Measurements from ENCODE around the gene KLHL20.
"Not testable (repeated sequence)": the region's sequence is repeated elsewhere in the genome, so short reads cannot be mapped to it uniquely, and the experiment has no call there.

The KLHL20 gene

GRCh38 chr1:173688300-173688699 lies 26.5 kb upstream of the KLHL20 start:
- TF ChIP-seq SUZ12 (IDR thresholded peaks at IDR 0.05; ENCODE audit: extremely low read depth, insufficient read depth, insufficient read length) (no peak), ZNF274 (IDR thresholded peaks at IDR 0.05; ENCODE audit: low read depth, low read length) (no peak), YY1 (IDR thresholded peaks at IDR 0.05; ENCODE audit: insufficient read depth, insufficient read length) (no peak)
- Histone ChIP-seq H3K36me3 (ENCODE audit: insufficient read depth, insufficient read length, low read length) (no peaks in the 10 kb centered on the region), H3K27me3 (ENCODE audit: insufficient read depth, insufficient read length) (no peaks in the 10 kb centered on the region), H3K9me3 (ENCODE audit: insufficient read depth, low read length) (peaks cover 10% of the 10 kb centered on the region; the same call in 1 of the 2 replicates), H3K9ac (ENCODE audit: insufficient read length, low read depth) (no peak overlapping the region), H3K4me3 (ENCODE audit: insufficient read length, low read depth) (no peak overlapping the region), H3K4me1 (ENCODE audit: insufficient read depth, insufficient read length) (no peaks in the 10 kb centered on the region)
- DNase-seq (ENCODE audit: low read depth, low spot score) = no peak

GRCh38 chr1:173693238-173693637 lies 21.5 kb upstream of the KLHL20 start:
- TF ChIP-seq YY1 (IDR thresholded peaks at IDR 0.05; ENCODE audit: insufficient read depth, insufficient read length) = no peak
- TF ChIP-seq ZNF274 (IDR thresholded peaks at IDR 0.05; ENCODE audit: low read depth, low read length) = no peak
- TF ChIP-seq SUZ12 (IDR thresholded peaks at IDR 0.05; ENCODE audit: extremely low read depth, insufficient read depth, insufficient read length) = no peak
- no peaks in the 10 kb centered on the region for H3K27me3 ChIP-seq (ENCODE audit: insufficient read depth, insufficient read length)
- H3K4me3 ChIP-seq (ENCODE audit: insufficient read length, low read depth) = no peak overlapping the region
- no peak overlapping the region for H3K9ac ChIP-seq (ENCODE audit: insufficient read length, low read depth)
- H3K4me1 ChIP-seq (ENCODE audit: insufficient read depth, insufficient read length) = no peaks in the 10 kb centered on the region
- no peak for DNase-seq (ENCODE audit: low read depth, low spot score)
- H3K36me3 ChIP-seq (ENCODE audit: insufficient read depth, insufficient read length, low read length) = no peaks in the 10 kb centered on the region
- peaks cover 10% of the 10 kb centered on the region; the same call in 1 of the 2 replicates for H3K9me3 ChIP-seq (ENCODE audit: insufficient read depth, low read length)

- H3K9ac ChIP-seq (ENCODE audit: insufficient read length, low read depth); H3K4me1 ChIP-seq (ENCODE audit: insufficient read depth, insufficient read length); H3K36me3 ChIP-seq (ENCODE audit: insufficient read depth, insufficient read length, low read length); H3K9me3 ChIP-seq (ENCODE audit: insufficient read depth, low read length); H3K4me3 ChIP-seq (ENCODE audit: insufficient read length, low read depth); DNase-seq (ENCODE audit: low read depth, low spot score); H3K27me3 ChIP-seq (ENCODE audit: insufficient read depth, insufficient read length): not testable (repeated sequence)
Measured at GRCh38 chr1:173701299-173701698, 13.5 kb upstream of the KLHL20 start.

GRCh38 chr1:173702736-173703135 lies 12.0 kb upstream of the KLHL20 start:
- Histone ChIP-seq H3K9ac (ENCODE audit: insufficient read length, low read depth) (no peak overlapping the region), H3K27me3 (ENCODE audit: insufficient read depth, insufficient read length) (no peaks in the 10 kb centered on the region), H3K4me3 (ENCODE audit: insufficient read length, low read depth) (no peak overlapping the region), H3K36me3 (ENCODE audit: insufficient read depth, insufficient read length, low read length) (no peaks in the 10 kb centered on the region), H3K4me1 (ENCODE audit: insufficient read depth, insufficient read length) (no peaks in the 10 kb centered on the region), H3K9me3 (ENCODE audit: insufficient read depth, low read length) (no peaks in the 10 kb centered on the region)
- TF ChIP-seq ZNF274 (IDR thresholded peaks at IDR 0.05; ENCODE audit: low read depth, low read length) (no peak), SUZ12 (IDR thresholded peaks at IDR 0.05; ENCODE audit: extremely low read depth, insufficient read depth, insufficient read length) (no peak), YY1 (IDR thresholded peaks at IDR 0.05; ENCODE audit: insufficient read depth, insufficient read length) (no peak)
- no peak for DNase-seq (ENCODE audit: low read depth, low spot score)

- no peaks in the 10 kb centered on the region for H3K4me1 ChIP-seq (ENCODE audit: insufficient read depth, insufficient read length)
- H3K27me3 ChIP-seq (ENCODE audit: insufficient read depth, insufficient read length) = no peaks in the 10 kb centered on the region
- H3K36me3 ChIP-seq (ENCODE audit: insufficient read depth, insufficient read length, low read length) = no peaks in the 10 kb centered on the region
- no peaks in the 10 kb centered on the region for H3K9me3 ChIP-seq (ENCODE audit: insufficient read depth, low read length)
- H3K9ac ChIP-seq (ENCODE audit: insufficient read length, low read depth) = no peak overlapping the region
- H3K4me3 ChIP-seq (ENCODE audit: insufficient read length, low read depth) = no peak overlapping the region
- DNase-seq (ENCODE audit: low read depth, low spot score) = no peak
- no peak for TF ChIP-seq YY1 (IDR thresholded peaks at IDR 0.05; ENCODE audit: insufficient read depth, insufficient read length)
Measured at GRCh38 chr1:173705117-173705516, 9.7 kb upstream of the KLHL20 start.

- Histone ChIP-seq H3K27me3 (ENCODE audit: insufficient read depth, insufficient read length) (no peaks in the 10 kb centered on the region), H3K4me3 (ENCODE audit: insufficient read length, low read depth) (no peak overlapping the region)
- TF ChIP-seq SUZ12 (IDR thresholded peaks at IDR 0.05; ENCODE audit: extremely low read depth, insufficient read depth, insufficient read length) (no peak), ZNF274 (IDR thresholded peaks at IDR 0.05; ENCODE audit: low read depth, low read length) (no peak), YY1 (IDR thresholded peaks at IDR 0.05; ENCODE audit: insufficient read depth, insufficient read length) (no peak)
Measured at GRCh38 chr1:173708787-173709186, 6.0 kb upstream of the KLHL20 start.

GRCh38 chr1:173714441-173714758 lies 381 bp upstream of the KLHL20 start:
- DNase-seq (ENCODE audit: low read depth, low spot score) = no peak
- H3K4me3 ChIP-seq (ENCODE audit: insufficient read length, low read depth) = peak overlapping the region; percentile 19
- H3K4me1 ChIP-seq (ENCODE audit: insufficient read depth, insufficient read length) = no peaks in the 10 kb centered on the region
- peaks cover 18% of the 10 kb centered on the region for H3K36me3 ChIP-seq (ENCODE audit: insufficient read depth, insufficient read length, low read length)
- H3K27me3 ChIP-seq (ENCODE audit: insufficient read depth, insufficient read length) = no peaks in the 10 kb centered on the region
- peak overlapping the region; percentile 5 for H3K9ac ChIP-seq (ENCODE audit: insufficient read length, low read depth)
- TF ChIP-seq SUZ12 (IDR thresholded peaks at IDR 0.05; ENCODE audit: extremely low read depth, insufficient read depth, insufficient read length) (no peak), YY1 (IDR thresholded peaks at IDR 0.05; ENCODE audit: insufficient read depth, insufficient read length) (no peak), ZNF274 (IDR thresholded peaks at IDR 0.05; ENCODE audit: low read depth, low read length) (no peak)
- no peaks in the 10 kb centered on the region for H3K9me3 ChIP-seq (ENCODE audit: insufficient read depth, low read length)

More at GRCh38 chr1:173708787-173709186, 6.0 kb upstream of the KLHL20 start:
- Histone ChIP-seq H3K9ac (ENCODE audit: insufficient read length, low read depth) (no peak overlapping the region), H3K36me3 (ENCODE audit: insufficient read depth, insufficient read length, low read length) (no peaks in the 10 kb centered on the region), H3K4me1 (ENCODE audit: insufficient read depth, insufficient read length) (no peaks in the 10 kb centered on the region), H3K9me3 (ENCODE audit: insufficient read depth, low read length) (no peaks in the 10 kb centered on the region)
- DNase-seq (ENCODE audit: low read depth, low spot score) = no peak

GRCh38 chr1:173715538-173715844 lies 710 bp downstream of the KLHL20 start:
- Histone ChIP-seq H3K9ac (ENCODE audit: insufficient read length, low read depth) (peak overlapping the region; percentile 78), H3K36me3 (ENCODE audit: insufficient read depth, insufficient read length, low read length) (peaks cover 21% of the 10 kb centered on the region), H3K4me3 (ENCODE audit: insufficient read length, low read depth) (peak overlapping the region; percentile 88), H3K4me1 (ENCODE audit: insufficient read depth, insufficient read length) (no peaks in the 10 kb centered on the region), H3K27me3 (ENCODE audit: insufficient read depth, insufficient read length) (no peaks in the 10 kb centered on the region), H3K9me3 (ENCODE audit: insufficient read depth, low read length) (no peaks in the 10 kb centered on the region)
- DNase-seq (ENCODE audit: low read depth, low spot score) = no peak
- TF ChIP-seq ZNF274 (IDR thresholded peaks at IDR 0.05; ENCODE audit: low read depth, low read length) (no peak), YY1 (IDR thresholded peaks at IDR 0.05; ENCODE audit: insufficient read depth, insufficient read length) (no peak), SUZ12 (IDR thresholded peaks at IDR 0.05; ENCODE audit: extremely low read depth, insufficient read depth, insufficient read length) (no peak)

Measured in NT2/D1 (cell line).